ENCODE measurements around the gene NUB1. TPM values are rescaled to one million over a fixed set of nuclear protein-coding genes. Genes with fewer than 3 reads are reported as not detected.

NUB1 gene
- total and polyA plus RNA-seq, 4 donors, result 33.2 to 62.2 (median 50.5) TPM

GRCh38 chr7:151351967-151352366 is 10.4 kb downstream of the NUB1 start:
- Histone ChIP-seq H3K27ac (ENCODE audit: low read depth, low read length) (no peak overlapping the region), H3K4me1 (ENCODE audit: control insufficient read depth, insufficient read depth, low read length) (no peaks in the 10 kb centered on the region), H3K4me3 (ENCODE audit: low read depth, low read length) (no peak overlapping the region), H3K9me3 (ENCODE audit: control insufficient read depth, insufficient read depth, low read length) (no peaks in the 10 kb centered on the region), H3K27me3 (ENCODE audit: control insufficient read depth, insufficient read depth, low read length) (no peaks in the 10 kb centered on the region), H3K36me3 (ENCODE audit: control insufficient read depth, insufficient read depth, low read length) (peaks cover 44% of the 10 kb centered on the region)
- 85% methylated on average over 5 of the region's 6 CpGs for WGBS (ENCODE audit: insufficient coverage)
- no peak for DNase-seq (ENCODE audit: low read depth in 4 of 6, low spot score in 6 of 6)

DNA sequence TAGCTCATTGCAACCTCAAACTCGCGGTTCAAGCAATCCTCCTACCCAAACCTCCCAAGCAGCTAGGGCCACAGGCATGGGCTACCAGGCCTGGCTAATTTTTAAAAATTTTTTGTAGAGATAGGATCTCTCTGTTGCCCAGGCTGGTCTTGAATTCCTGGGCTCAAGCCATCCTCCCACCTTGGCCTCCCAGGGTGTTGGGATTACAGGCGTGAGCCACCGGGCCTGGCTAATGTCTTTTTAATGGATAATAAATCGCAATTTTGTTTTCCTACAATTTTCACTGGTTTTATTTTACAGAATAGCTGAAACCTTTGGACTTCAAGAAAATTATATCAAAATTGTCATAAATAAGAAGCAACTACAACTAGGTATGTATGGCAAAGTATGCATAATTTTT is 10.9 kb downstream of the NUB1 start:
- no peak overlapping the region for H3K27ac ChIP-seq (ENCODE audit: low read depth, low read length)
- WGBS (ENCODE audit: insufficient coverage), result no CpG with 5 or more reads among the region's 5 CpGs
- no peaks in the 10 kb centered on the region for H3K4me1 ChIP-seq (ENCODE audit: control insufficient read depth, insufficient read depth, low read length)
- H3K27me3 ChIP-seq (ENCODE audit: control insufficient read depth, insufficient read depth, low read length), result no peaks in the 10 kb centered on the region
- H3K4me3 ChIP-seq (ENCODE audit: low read depth, low read length), result no peak overlapping the region
- peaks cover 44% of the 10 kb centered on the region for H3K36me3 ChIP-seq (ENCODE audit: control insufficient read depth, insufficient read depth, low read length)
- no peaks in the 10 kb centered on the region for H3K9me3 ChIP-seq (ENCODE audit: control insufficient read depth, insufficient read depth, low read length)
- DNase-seq (ENCODE audit: low read depth in 4 of 6, low spot score in 6 of 6), result no peak

- no peaks in the 10 kb centered on the region for H3K27me3 ChIP-seq (ENCODE audit: control insufficient read depth, insufficient read depth, low read length)
Observed at GRCh38 chr7:151361193-151361959, 19.8 kb downstream of the NUB1 start.

DNA sequence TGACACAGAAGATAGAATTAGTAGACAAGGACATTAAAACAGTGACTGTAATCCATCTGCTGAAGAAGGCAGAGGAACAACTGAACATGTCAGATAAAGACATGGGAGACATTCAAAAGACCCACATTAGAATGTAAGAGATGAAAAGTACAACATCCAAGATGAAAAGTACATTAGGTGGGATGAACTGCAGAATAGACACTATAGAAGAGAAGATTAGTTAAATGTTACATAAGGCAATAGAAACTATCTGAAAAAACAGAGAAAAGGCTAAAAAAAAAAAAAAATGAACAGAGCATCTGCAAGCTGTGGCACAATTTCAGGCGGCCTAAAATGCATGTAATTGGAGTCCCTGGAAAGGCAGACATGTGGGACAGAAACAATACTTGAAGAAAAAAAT is 21.6 kb downstream of the NUB1 start:
- no CpG with 5 or more reads among the region's 1 CpG for WGBS (ENCODE audit: insufficient coverage)
- Histone ChIP-seq H3K9me3 (ENCODE audit: control insufficient read depth, insufficient read depth, low read length) (no peaks in the 10 kb centered on the region), H3K4me1 (ENCODE audit: control insufficient read depth, insufficient read depth, low read length) (peaks cover 2% of the 10 kb centered on the region), H3K27ac (ENCODE audit: low read depth, low read length) (no peak overlapping the region), H3K4me3 (ENCODE audit: low read depth, low read length) (no peak overlapping the region), H3K36me3 (ENCODE audit: control insufficient read depth, insufficient read depth, low read length) (peaks cover 21% of the 10 kb centered on the region), H3K27me3 (ENCODE audit: control insufficient read depth, insufficient read depth, low read length) (no peaks in the 10 kb centered on the region)
- no peak for DNase-seq (ENCODE audit: low read depth in 4 of 6, low spot score in 6 of 6)

More at GRCh38 chr7:151361193-151361959, 19.8 kb downstream of the NUB1 start:
- Histone ChIP-seq H3K4me3 (ENCODE audit: low read depth, low read length) (no peak overlapping the region), H3K4me1 (ENCODE audit: control insufficient read depth, insufficient read depth, low read length) (no peaks in the 10 kb centered on the region), H3K9me3 (ENCODE audit: control insufficient read depth, insufficient read depth, low read length) (no peaks in the 10 kb centered on the region), H3K36me3 (ENCODE audit: control insufficient read depth, insufficient read depth, low read length) (peaks cover 38% of the 10 kb centered on the region), H3K27ac (ENCODE audit: low read depth, low read length) (no peak overlapping the region)
- no peak for DNase-seq (ENCODE audit: low read depth in 4 of 6, low spot score in 6 of 6)
- WGBS (ENCODE audit: insufficient coverage), result no CpG with 5 or more reads among the region's 3 CpGs

- no peaks in the 10 kb centered on the region for H3K9me3 ChIP-seq (ENCODE audit: control insufficient read depth, insufficient read depth, low read length)
- peak overlapping the region; percentile 74 for H3K27ac ChIP-seq (ENCODE audit: low read depth, low read length)
- no peaks in the 10 kb centered on the region for H3K27me3 ChIP-seq (ENCODE audit: control insufficient read depth, insufficient read depth, low read length)
- peaks cover 20% of the 10 kb centered on the region for H3K36me3 ChIP-seq (ENCODE audit: control insufficient read depth, insufficient read depth, low read length)
- peaks cover 6% of the 10 kb centered on the region for H3K4me1 ChIP-seq (ENCODE audit: control insufficient read depth, insufficient read depth, low read length)
- H3K4me3 ChIP-seq (ENCODE audit: low read depth, low read length), result no peak overlapping the region
- DNase-seq (ENCODE audit: low read depth in 4 of 6, low spot score in 6 of 6), result no peak
- WGBS (ENCODE audit: insufficient coverage), result 69% methylated on average over 7 of the region's 9 CpGs
Observed at GRCh38 chr7:151366166-151366879, 24.7 kb downstream of the NUB1 start.

DNA sequence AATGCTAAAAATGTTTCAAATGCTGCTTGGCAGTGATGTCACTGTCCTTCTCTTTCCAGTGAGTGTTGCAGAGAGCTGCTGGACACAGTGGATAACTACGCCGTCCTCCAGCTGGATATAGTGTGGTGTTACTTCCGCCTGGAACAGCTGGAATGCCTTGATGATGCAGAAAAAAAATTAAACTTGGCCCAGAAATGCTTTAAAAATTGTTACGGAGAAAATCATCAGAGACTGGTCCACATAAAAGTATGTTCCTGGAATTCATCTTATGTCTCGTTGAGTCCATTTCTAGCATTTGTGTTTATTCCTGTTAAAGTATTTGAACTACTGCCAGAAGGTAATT is 25.2 kb downstream of the NUB1 start:
- no peak overlapping the region for H3K4me3 ChIP-seq (ENCODE audit: low read depth, low read length)
- H3K27ac ChIP-seq (ENCODE audit: low read depth, low read length), result peak overlapping the region; percentile 74
- H3K4me1 ChIP-seq (ENCODE audit: control insufficient read depth, insufficient read depth, low read length), result peaks cover 6% of the 10 kb centered on the region
- no peaks in the 10 kb centered on the region for H3K9me3 ChIP-seq (ENCODE audit: control insufficient read depth, insufficient read depth, low read length)
- H3K27me3 ChIP-seq (ENCODE audit: control insufficient read depth, insufficient read depth, low read length), result no peaks in the 10 kb centered on the region
- DNase-seq (ENCODE audit: low read depth in 4 of 6, low spot score in 6 of 6), result peak in 1 of 6 donors; percentile 33
- 67% methylated on average over 4 of the region's 5 CpGs for WGBS (ENCODE audit: insufficient coverage)
- peaks cover 20% of the 10 kb centered on the region for H3K36me3 ChIP-seq (ENCODE audit: control insufficient read depth, insufficient read depth, low read length)

GRCh38 chr7:151367284-151367683 is 25.7 kb downstream of the NUB1 start:
- peak in 1 of 6 donors; percentile 3 for DNase-seq (ENCODE audit: low read depth in 4 of 6, low spot score in 6 of 6)
- 79% methylated on average over 2 of the region's 4 CpGs for WGBS (ENCODE audit: insufficient coverage)
- peak overlapping the region; percentile 49 for H3K27ac ChIP-seq (ENCODE audit: low read depth, low read length)

GRCh38 chr7:151368136-151368571 is 26.5 kb downstream of the NUB1 start:
- H3K27ac ChIP-seq (ENCODE audit: low read depth, low read length), result no peak overlapping the region
- WGBS (ENCODE audit: insufficient coverage), result 2% methylated on average over 8 of the region's 11 CpGs
- peak; percentile 47 to 90 (median 62) for DNase-seq (ENCODE audit: low read depth in 4 of 6, low spot score in 6 of 6)
- peaks cover 6% of the 10 kb centered on the region for H3K4me1 ChIP-seq (ENCODE audit: control insufficient read depth, insufficient read depth, low read length)
- H3K9me3 ChIP-seq (ENCODE audit: control insufficient read depth, insufficient read depth, low read length), result no peaks in the 10 kb centered on the region
- peaks cover 22% of the 10 kb centered on the region for H3K36me3 ChIP-seq (ENCODE audit: control insufficient read depth, insufficient read depth, low read length)
- no peaks in the 10 kb centered on the region for H3K27me3 ChIP-seq (ENCODE audit: control insufficient read depth, insufficient read depth, low read length)
- H3K4me3 ChIP-seq (ENCODE audit: low read depth, low read length), result no peak overlapping the region

More at GRCh38 chr7:151367284-151367683, 25.7 kb downstream of the NUB1 start:
- no peaks in the 10 kb centered on the region for H3K9me3 ChIP-seq (ENCODE audit: control insufficient read depth, insufficient read depth, low read length)
- no peak overlapping the region for H3K4me3 ChIP-seq (ENCODE audit: low read depth, low read length)
- H3K4me1 ChIP-seq (ENCODE audit: control insufficient read depth, insufficient read depth, low read length), result peaks cover 6% of the 10 kb centered on the region
- H3K36me3 ChIP-seq (ENCODE audit: control insufficient read depth, insufficient read depth, low read length), result peaks cover 20% of the 10 kb centered on the region
- H3K27me3 ChIP-seq (ENCODE audit: control insufficient read depth, insufficient read depth, low read length), result no peaks in the 10 kb centered on the region

- no peak for DNase-seq (ENCODE audit: low read depth in 4 of 6, low spot score in 6 of 6)
- no peak overlapping the region for H3K27ac ChIP-seq (ENCODE audit: low read depth, low read length)
- H3K4me1 ChIP-seq (ENCODE audit: control insufficient read depth, insufficient read depth, low read length), result peaks cover 6% of the 10 kb centered on the region
- H3K9me3 ChIP-seq (ENCODE audit: control insufficient read depth, insufficient read depth, low read length), result no peaks in the 10 kb centered on the region
- H3K4me3 ChIP-seq (ENCODE audit: low read depth, low read length), result no peak overlapping the region
- peaks cover 47% of the 10 kb centered on the region for H3K36me3 ChIP-seq (ENCODE audit: control insufficient read depth, insufficient read depth, low read length)
- no peaks in the 10 kb centered on the region for H3K27me3 ChIP-seq (ENCODE audit: control insufficient read depth, insufficient read depth, low read length)
- 100% methylated on average over 2 of the region's 2 CpGs for WGBS (ENCODE audit: insufficient coverage)
Observed at GRCh38 chr7:151371266-151371665, 29.7 kb downstream of the NUB1 start.
